Suprapubic skin (tissue), 3 donors: ENCODE measurements around the gene PIP.

Experiments used
- CTCF ChIP-seq, 2 donors: fragments of 200-600 bp in 1 of 2; fragments of 450-650 bp in 1 of 2; sonication (generic) in 1 of 2; IDR thresholded peaks; one replicate each; pipeline ENCODE4 v1.5.1; 2016 to 2019; ENCODE audit warnings: antibody characterized with exemption in 2 of 2, mild to moderate bottlenecking in 1 of 2, moderate library complexity in 1 of 2
- POLR2AphosphoS5 ChIP-seq, 3 donors: sonication (generic); formaldehyde crosslinking; IDR thresholded peaks; one replicate each; pipeline ENCODE4 v1.6.1; 2017; ENCODE audit warnings: antibody characterized with exemption in 3 of 3

GRCh38 chr7:143148651-143149050 is 16.8 kb downstream of the PIP start:
- TF ChIP-seq POLR2AphosphoS5 (IDR thresholded peaks at IDR 0.05): no peak
- no peak for TF ChIP-seq CTCF (IDR thresholded peaks at IDR 0.05)
